Stimulated activated CD8-positive, alpha-beta memory T cell treated with anti-CD3 and anti-CD28 coated beads, Interleukin-12 subunit alpha, Interleukin-12 subunit beta, amount 100 ng/mL, for 1 hour (primary cell): Measurements from ENCODE around the gene FLOT1.
A peak's percentile ranks its signal among the peaks of the same experiment; 100 is the strongest.

Experiments used
- DNase-seq: peaks from one replicate; pipeline ENCODE4 v3.0.0-alpha.2; 2020; ENCODE audit warnings: low read depth

Gene FLOT1, protein sequence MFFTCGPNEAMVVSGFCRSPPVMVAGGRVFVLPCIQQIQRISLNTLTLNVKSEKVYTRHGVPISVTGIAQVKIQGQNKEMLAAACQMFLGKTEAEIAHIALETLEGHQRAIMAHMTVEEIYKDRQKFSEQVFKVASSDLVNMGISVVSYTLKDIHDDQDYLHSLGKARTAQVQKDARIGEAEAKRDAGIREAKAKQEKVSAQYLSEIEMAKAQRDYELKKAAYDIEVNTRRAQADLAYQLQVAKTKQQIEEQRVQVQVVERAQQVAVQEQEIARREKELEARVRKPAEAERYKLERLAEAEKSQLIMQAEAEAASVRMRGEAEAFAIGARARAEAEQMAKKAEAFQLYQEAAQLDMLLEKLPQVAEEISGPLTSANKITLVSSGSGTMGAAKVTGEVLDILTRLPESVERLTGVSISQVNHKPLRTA

GRCh38 chr6:30742316-30743098 lies at the start of gene FLOT1:
TSS of gene FLOT1 (minus strand) at chr6:30742687. CDS start at chr6:30742189, 498 bp downstream.
- DNase-seq: peak; percentile 73

- DNase-seq: no peak
These were observed 48.4 kb upstream of the FLOT1 start for GRCh38 chr6:30790724-30791383.

- DNase-seq: no peak
These were observed 47.1 kb upstream of the FLOT1 start for GRCh38 chr6:30789606-30790005.

- no peak for DNase-seq
These were observed 45.5 kb upstream of the FLOT1 start for GRCh38 chr6:30787954-30788353.

DNA sequence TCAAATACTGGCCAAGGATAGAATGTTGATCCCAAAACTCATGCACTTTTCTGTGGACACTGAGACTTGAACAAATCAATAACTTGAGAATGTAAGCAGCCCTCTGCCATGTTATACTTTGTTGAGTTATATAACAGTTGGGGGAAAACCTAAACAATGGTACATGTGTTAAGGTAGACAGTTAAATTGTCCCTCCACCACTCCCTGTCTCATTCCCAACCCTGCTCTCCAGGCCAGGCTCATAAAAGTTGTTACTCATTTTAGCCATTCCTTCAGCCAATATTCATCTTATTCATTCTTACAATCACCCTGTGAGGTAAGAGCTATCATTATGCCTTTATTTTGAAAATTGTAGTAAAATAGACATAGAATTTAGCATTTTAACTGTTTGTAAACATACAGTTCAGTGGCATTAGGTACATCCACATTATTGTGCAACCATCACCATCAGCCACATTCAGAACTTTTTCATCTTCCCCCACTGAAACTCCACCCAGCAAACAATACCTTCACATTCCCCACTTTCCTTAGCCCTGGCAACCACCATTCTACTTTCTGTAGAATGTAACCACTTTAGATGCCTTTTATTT lies 40.0 kb upstream of the FLOT1 start:
- no peak for DNase-seq

GRCh38 chr6:30781743-30782424 lies 39.4 kb upstream of the FLOT1 start:
- DNase-seq: no peak

DNA sequence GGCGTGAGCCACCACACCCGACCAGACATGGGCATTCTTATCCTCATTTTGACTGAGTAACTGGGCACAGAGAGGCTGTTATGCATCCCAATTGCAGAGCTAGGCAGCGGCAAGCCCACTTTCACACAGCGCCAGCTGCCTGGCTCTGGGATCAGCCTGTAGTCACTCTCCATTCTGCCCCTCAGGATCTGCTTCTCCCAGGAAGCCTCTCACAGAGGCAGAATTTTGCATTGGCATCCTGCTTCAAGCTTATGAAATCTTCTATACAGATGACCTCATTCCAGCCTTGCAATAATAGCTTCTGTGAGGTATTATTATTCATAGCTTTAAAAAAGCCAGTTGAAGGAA lies 38.9 kb upstream of the FLOT1 start:
- DNase-seq: no peak

DNA sequence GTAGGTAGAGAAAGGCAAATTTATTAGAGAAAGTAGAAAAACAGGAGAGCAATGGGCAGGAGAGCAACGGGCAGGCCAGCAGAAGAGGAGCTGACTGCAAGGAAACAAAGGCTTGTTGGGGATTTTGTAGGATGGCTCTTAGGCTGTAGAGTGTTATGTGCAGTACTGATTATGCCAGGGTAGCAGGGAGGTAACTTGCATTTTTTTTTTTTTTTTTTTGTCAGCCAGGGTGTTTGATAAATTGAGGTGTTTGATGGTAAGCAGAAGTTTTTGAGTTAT lies 38.1 kb upstream of the FLOT1 start:
- no peak for DNase-seq

GRCh38 chr6:30779850-30780641 lies 37.6 kb upstream of the FLOT1 start:
- DNase-seq: no peak

DNA sequence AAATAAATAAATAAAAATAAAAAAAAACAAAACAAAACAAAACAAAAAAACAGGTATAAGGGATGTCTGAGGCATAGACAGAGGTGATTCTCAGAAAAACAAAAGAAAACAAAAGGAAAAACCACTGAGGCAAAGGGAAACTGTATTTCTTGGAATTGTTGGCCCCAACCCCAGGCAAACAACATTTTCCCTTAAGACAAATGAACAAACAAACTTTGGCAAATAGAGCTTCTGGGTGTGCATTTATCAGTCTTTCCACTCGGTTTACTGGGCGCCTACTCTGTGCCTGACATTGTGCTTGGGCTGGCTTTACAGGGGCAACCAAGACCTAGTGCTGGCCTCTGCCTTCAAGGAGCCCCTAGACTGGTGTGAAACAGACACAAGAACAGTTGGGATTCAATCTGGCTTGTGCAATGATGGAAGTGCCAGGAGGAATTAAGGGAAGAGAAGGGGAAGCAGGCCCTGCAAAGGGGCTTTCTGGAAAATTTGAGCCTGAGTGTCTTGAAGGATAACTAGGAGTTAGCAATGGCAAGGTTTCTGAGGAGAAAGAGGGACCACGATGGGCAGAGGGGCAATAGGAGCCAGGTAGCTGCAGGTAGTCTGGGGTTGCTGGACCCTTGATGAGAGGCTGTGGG lies 35.6 kb upstream of the FLOT1 start:
- DNase-seq: no peak

DNA sequence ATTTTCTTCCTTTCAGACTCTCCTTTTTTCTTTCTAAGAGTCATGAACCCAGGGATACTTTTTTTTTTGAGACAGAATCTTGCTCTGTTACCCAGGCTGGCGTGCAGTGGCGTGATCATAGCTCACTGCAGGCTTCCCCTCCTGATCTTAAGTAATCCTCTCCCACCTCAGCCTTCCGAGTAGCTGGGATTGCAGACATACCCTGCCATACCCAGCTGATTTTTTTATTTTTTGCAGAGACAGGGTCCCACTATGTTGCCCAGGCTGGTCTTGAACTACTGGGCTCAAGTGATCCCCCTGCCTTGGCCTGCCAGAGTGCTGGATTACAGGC lies 34.6 kb upstream of the FLOT1 start:
- DNase-seq: no peak

- no peak for DNase-seq
These were observed 34.1 kb upstream of the FLOT1 start for GRCh38 chr6:30776390-30777154.

DNA sequence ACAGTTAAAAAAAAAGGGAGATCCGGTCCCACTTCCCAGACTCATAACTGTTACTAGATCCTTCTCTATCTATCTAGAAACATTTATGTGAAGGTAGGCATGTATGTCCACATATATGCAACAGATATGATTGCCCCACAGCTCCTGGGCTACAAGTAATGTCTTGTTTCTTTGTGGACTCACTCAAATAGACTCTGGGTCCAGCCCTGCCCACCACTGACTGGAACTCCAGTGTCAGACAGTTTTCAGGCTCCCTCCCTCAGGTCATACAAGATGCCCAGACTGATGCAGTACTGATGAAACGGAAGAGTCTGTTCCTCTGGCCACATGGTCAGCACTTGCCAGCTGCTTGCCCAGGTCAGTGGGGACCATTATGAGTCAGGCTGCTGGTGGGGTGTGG lies 32.6 kb upstream of the FLOT1 start:
- DNase-seq: no peak

- DNase-seq: no peak
These were observed 32.2 kb upstream of the FLOT1 start for GRCh38 chr6:30774701-30775100.

- no peak for DNase-seq
These were observed 28.1 kb upstream of the FLOT1 start for GRCh38 chr6:30770592-30770991.

GRCh38 chr6:30769853-30770524 lies 27.5 kb upstream of the FLOT1 start:
- DNase-seq: no peak

GRCh38 chr6:30769088-30769852 lies 26.8 kb upstream of the FLOT1 start:
- peak; percentile 57 for DNase-seq

- DNase-seq: no peak
These were observed 26.2 kb upstream of the FLOT1 start for GRCh38 chr6:30768634-30769087.

- DNase-seq: no peak
These were observed 25.4 kb upstream of the FLOT1 start for GRCh38 chr6:30767944-30768301.
